Esophagus squamous epithelium (tissue), 5 donors: ENCODE measurements around the gene DOCK10. TPM values are rescaled to one million over a fixed set of nuclear protein-coding genes. Genes with fewer than 3 reads are reported as not detected.

Source experiments
- DNase-seq: peaks from one replicate; lab custom pipeline; 2025; lab: John Stamatoyannopoulos, UW
- H3K27ac ChIP-seq, 4 donors: fragments of 200-600 bp; sonication (generic); one replicate each; pipeline ENCODE4 v1.5.1; 2016 to 2019; ENCODE audit warnings: mild to moderate bottlenecking in 1 of 4
- H3K27me3 ChIP-seq, 4 donors: fragments of 200-600 bp; sonication (generic); 1 replicate in 3 of 4; 2 replicates in 1 of 4; pipeline versions ENCODE4 v1.5.1 to v1.6.0; 2017 to 2021; ENCODE audit warnings: antibody characterized with exemption in 1 of 4
- H3K36me3 ChIP-seq, 3 donors: fragments of 200-600 bp; sonication (generic); one replicate each; pipeline ENCODE4 v1.5.1; 2016 to 2019
- H3K4me1 ChIP-seq, 3 donors: fragments of 200-600 bp; sonication (generic); one replicate each; pipeline ENCODE4 v1.5.1; 2017 to 2019
- H3K4me3 ChIP-seq, 4 donors: fragments of 200-600 bp; sonication (generic); 1 replicate in 3 of 4; 2 replicates in 1 of 4; pipeline ENCODE4 v1.5.1; 2016 to 2019; ENCODE audit warnings: mild to moderate bottlenecking in 2 of 4, moderate library complexity in 1 of 4
- H3K9me3 ChIP-seq, 3 donors: fragments of 200-600 bp; sonication (generic); one replicate each; pipeline ENCODE4 v1.5.1; 2016 to 2019
- POLR2A ChIP-seq, 4 donors: fragments of 450-650 bp; IDR thresholded peaks; one replicate each; pipeline ENCODE4 v1.6.1; 2017; ENCODE audit warnings: antibody characterized with exemption in 4 of 4, mild to moderate bottlenecking in 4 of 4, moderate library complexity in 3 of 4
- WGBS, 2 donors: methylation state at CpG; one replicate each; pipeline ENCODE4 v1.1.5; 2018; 5-methylcytosine and 5-hydroxymethylcytosine counted together
- intact Hi-C: fragments of 100-400 bp; cut with DNase I; formaldehyde crosslinking; loops from one replicate; pipeline ENCODE4 v1.15.0; 2022
- total RNA-seq, 4 donors: library from RNA; depleted of rRNA; stranded (reverse); fragments of >200 nt; gene quantifications; one replicate each; pipeline ENCODE4 v1.1.0, GENCODE V29; 2016
- TF ChIP-seq, protein P1 (sequence below), 6 experiments: fragments of 450-650 bp in 4 of 6; fragments of 200-600 bp in 2 of 6; sonication (generic) in 2 of 6; IDR thresholded peaks; one replicate each; pipeline ENCODE4 v1.5.1; 2016 to 2019; ENCODE audit warnings: antibody characterized with exemption in 6 of 6, mild to moderate bottlenecking in 4 of 6, moderate library complexity in 4 of 6
- donor health status: DM: yes; HTN: yes; CAD: no.

Gene DOCK10
- total RNA-seq, 4 donors from 2014 or later, result 9.2 to 16.6 (median 11.7) TPM

DNA sequence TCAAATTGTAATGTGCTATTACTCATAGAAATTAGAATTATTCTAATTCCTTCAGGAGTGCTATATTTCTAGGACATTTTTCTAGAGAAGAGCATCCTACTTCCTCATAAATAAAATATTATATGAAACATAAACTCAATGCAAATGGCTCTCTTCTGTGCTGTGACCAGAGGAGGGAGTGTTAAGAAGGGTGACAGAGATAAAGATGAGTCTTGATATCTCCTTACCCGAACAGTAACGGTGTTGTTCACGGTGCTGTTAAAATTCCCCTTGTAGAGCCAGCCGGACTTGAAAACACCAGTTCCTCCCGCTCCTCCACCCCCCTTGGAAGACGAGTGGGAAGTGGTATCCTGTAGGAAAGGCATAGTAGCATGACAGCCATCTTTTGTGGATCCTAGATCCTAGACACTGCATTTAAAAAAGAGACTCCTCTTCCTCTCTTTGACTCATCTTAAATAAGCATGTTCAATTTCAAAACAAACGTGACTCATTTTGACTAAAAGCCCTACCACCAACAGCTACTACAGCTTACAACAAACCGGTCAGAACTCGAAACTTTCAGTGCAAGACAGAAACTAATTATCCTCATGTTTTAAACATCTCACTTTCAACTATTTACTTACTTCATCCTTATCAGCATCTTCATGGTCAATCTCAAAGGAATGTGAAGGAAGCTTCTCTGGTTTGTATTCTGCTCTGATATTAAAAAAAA lies 156.3 kb downstream of the DOCK10 start:
- H3K9me3 ChIP-seq, result no peaks in the 10 kb centered on the region
- peaks cover 0 to 41% (median 16%) of the 10 kb centered on the region in 3 donors for H3K4me1 ChIP-seq
- no peaks in the 10 kb centered on the region for H3K27me3 ChIP-seq
- H3K27ac ChIP-seq, result peak overlapping the region in 3 of 4 donors; percentile 6 to 57 (median 7)
- intact Hi-C loops, result no loop called here
- no peak for DNase-seq
- 44 to 53% methylated on average over 9 of the region's 9 CpGs for whole genome bisulfite sequencing, 2 donors
- no peaks in the 10 kb centered on the region for H3K36me3 ChIP-seq
- H3K4me3 ChIP-seq, result no peak overlapping the region
- TF ChIP-seq, protein P1, sequence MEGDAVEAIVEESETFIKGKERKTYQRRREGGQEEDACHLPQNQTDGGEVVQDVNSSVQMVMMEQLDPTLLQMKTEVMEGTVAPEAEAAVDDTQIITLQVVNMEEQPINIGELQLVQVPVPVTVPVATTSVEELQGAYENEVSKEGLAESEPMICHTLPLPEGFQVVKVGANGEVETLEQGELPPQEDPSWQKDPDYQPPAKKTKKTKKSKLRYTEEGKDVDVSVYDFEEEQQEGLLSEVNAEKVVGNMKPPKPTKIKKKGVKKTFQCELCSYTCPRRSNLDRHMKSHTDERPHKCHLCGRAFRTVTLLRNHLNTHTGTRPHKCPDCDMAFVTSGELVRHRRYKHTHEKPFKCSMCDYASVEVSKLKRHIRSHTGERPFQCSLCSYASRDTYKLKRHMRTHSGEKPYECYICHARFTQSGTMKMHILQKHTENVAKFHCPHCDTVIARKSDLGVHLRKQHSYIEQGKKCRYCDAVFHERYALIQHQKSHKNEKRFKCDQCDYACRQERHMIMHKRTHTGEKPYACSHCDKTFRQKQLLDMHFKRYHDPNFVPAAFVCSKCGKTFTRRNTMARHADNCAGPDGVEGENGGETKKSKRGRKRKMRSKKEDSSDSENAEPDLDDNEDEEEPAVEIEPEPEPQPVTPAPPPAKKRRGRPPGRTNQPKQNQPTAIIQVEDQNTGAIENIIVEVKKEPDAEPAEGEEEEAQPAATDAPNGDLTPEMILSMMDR (IDR thresholded peaks at IDR 0.05), result no peak
- no peak for TF ChIP-seq POLR2A (IDR thresholded peaks at IDR 0.05)

- Histone ChIP-seq H3K9me3 (no peaks in the 10 kb centered on the region), H3K27me3 (no peaks in the 10 kb centered on the region), H3K36me3 (no peaks in the 10 kb centered on the region), H3K4me1 (peaks cover 0 to 41% (median 16%) of the 10 kb centered on the region in 3 donors), H3K27ac (no peak overlapping the region), H3K4me3 (no peak overlapping the region)
- WGBS, 2 donors, result 100% methylated on average over 1 of the region's 1 CpG
- intact Hi-C loops, result no loop called here
- no peak for DNase-seq
- TF ChIP-seq POLR2A (IDR thresholded peaks at IDR 0.05), result no peak
- TF ChIP-seq, protein P1 (IDR thresholded peaks at IDR 0.05), result no peak
Observed at GRCh38 chr2:224885291-224885690, 157.0 kb downstream of the DOCK10 start.

- Histone ChIP-seq H3K36me3 (no peaks in the 10 kb centered on the region), H3K27ac (no peak overlapping the region), H3K4me1 (peaks cover 0 to 41% (median 16%) of the 10 kb centered on the region in 3 donors), H3K27me3 (no peaks in the 10 kb centered on the region), H3K4me3 (no peak overlapping the region), H3K9me3 (no peaks in the 10 kb centered on the region)
- WGBS, 2 donors, result 58 to 68% methylated on average over 4 of the region's 4 CpGs
- intact Hi-C loops, result no loop called here
- no peak for TF ChIP-seq POLR2A (IDR thresholded peaks at IDR 0.05)
- no peak for DNase-seq
Observed at GRCh38 chr2:224884188-224884587, 158.1 kb downstream of the DOCK10 start.

DNA sequence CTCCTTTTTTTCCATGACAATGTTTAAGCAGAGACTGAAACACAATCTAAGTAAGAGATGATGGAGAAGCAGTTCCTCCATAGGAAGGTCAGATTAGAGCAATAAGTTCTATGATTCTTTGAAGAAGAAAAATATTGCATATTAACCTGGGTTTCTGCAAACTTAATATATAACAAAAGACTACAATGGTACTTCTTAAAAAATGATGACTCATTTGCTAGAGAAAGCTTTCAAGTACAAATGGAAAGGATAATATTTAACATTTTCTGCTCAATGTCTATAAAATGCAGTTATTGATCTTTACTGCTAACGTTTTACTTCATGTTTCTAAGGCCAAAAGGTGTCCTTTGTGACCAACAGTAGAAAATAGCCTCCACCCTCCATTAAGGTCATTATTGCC lies 158.6 kb downstream of the DOCK10 start:
- no peak overlapping the region for H3K27ac ChIP-seq
- H3K4me1 ChIP-seq, result peaks cover 0 to 41% (median 16%) of the 10 kb centered on the region in 3 donors
- no peaks in the 10 kb centered on the region for H3K27me3 ChIP-seq
- H3K36me3 ChIP-seq, result no peaks in the 10 kb centered on the region
- TF ChIP-seq, protein P1 (IDR thresholded peaks at IDR 0.05), result no peak
- no peak for TF ChIP-seq POLR2A (IDR thresholded peaks at IDR 0.05)
- no peak for DNase-seq
- H3K4me3 ChIP-seq, result no peak overlapping the region
- 40 to 50% methylated on average over 1 of the region's 1 CpG for WGBS, 2 donors
- intact Hi-C loops, result no loop called here
- no peaks in the 10 kb centered on the region for H3K9me3 ChIP-seq

DNA sequence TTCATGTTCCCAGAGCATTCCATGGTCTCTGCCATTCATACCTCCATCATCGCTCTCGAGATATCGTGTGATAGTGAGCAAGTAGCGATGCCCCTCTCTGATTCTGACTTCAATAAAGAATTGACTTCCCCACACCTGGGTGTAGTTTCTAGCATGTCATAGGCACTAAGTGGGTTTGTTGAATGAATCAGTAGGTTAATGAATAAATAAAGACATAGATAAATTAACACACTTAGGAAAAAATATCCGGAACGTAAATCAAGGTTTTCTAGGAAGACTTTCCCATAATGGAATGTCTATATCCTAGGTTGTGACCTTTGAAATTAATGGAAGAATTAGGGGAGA lies 159.1 kb downstream of the DOCK10 start:
- no peaks in the 10 kb centered on the region for H3K9me3 ChIP-seq
- no peaks in the 10 kb centered on the region for H3K36me3 ChIP-seq
- no peak for TF ChIP-seq POLR2A (IDR thresholded peaks at IDR 0.05)
- TF ChIP-seq, protein P1 (IDR thresholded peaks at IDR 0.05), result no peak
- 93 to 94% methylated on average over 6 of the region's 6 CpGs for WGBS, 2 donors
- no peaks in the 10 kb centered on the region for H3K27me3 ChIP-seq
- intact Hi-C loops, result no loop called here
- peak overlapping the region in 1 of 4 donors; percentile 12 for H3K27ac ChIP-seq
- no peak overlapping the region for H3K4me3 ChIP-seq
- DNase-seq, result no peak
- H3K4me1 ChIP-seq, result peaks cover 0 to 41% (median 16%) of the 10 kb centered on the region in 3 donors
